Measurements from ENCODE around the gene MAPK1IP1L. TPM values are rescaled to one million over a fixed set of nuclear protein-coding genes. Genes with fewer than 3 reads are reported as not detected.
"Not testable (repeated sequence)": the region's sequence is repeated elsewhere in the genome, so short reads cannot be mapped to it uniquely, and the experiment has no call there.

MAPK1IP1L gene
- total RNA-seq: 10 to 100 TPM in 3 of 4 donors, 1 to 10 TPM in 1; 8.5 to 88.7 (median 27.9) TPM

GRCh38 chr14:55051423-55052268, at the start of gene MAPK1IP1L:
Gene MAPK1IP1L, plus strand, starts transcription at chr14:55051647. Its CDS starts 10,037 bp downstream, at chr14:55061684.
- Histone ChIP-seq H3K27ac (peak within 1 kb of the TSS; percentile 97 to 98), H3K27me3 (no peaks in the 10 kb centered on the region), H3K4me3 (peak within 1 kb of the TSS; percentile 63 to 94), H3K36me3 (no peaks in the 10 kb centered on the region), H3K9me3 (no peaks in the 10 kb centered on the region), H3K4me1 (peaks cover 0 to 6% of the 10 kb centered on the region in 2 donors)
- intact Hi-C loops (cut with DNase I; ENCODE audit: low total_unique reads): no loop called here
- peak; percentile 89 to 95 for DNase-seq
- peak; percentile 93 to 99 for TF ChIP-seq POLR2A (IDR thresholded peaks at IDR 0.05)
- peak; percentile 96 to 100 (median 100) for TF ChIP-seq CTCF (IDR thresholded peaks at IDR 0.05)

GRCh38 chr14:55005071-55005470, 46.4 kb upstream of the MAPK1IP1L start:
- Histone ChIP-seq H3K9me3 (no peaks in the 10 kb centered on the region), H3K27me3 (no peaks in the 10 kb centered on the region), H3K4me1 (no peaks in the 10 kb centered on the region), H3K4me3 (no peak overlapping the region), H3K27ac (no peak overlapping the region), H3K36me3 (no peaks in the 10 kb centered on the region)
- TF ChIP-seq POLR2A (IDR thresholded peaks at IDR 0.05) (no peak), CTCF (IDR thresholded peaks at IDR 0.05) (no peak)
- DNase-seq: no peak
- intact Hi-C loops (cut with DNase I; ENCODE audit: low total_unique reads): no loop called here

- H3K4me1 ChIP-seq: no peaks in the 10 kb centered on the region
- H3K27me3 ChIP-seq: no peaks in the 10 kb centered on the region
- H3K4me3 ChIP-seq: no peak overlapping the region
- intact Hi-C loops (cut with DNase I; ENCODE audit: low total_unique reads): no loop called here
- H3K36me3 ChIP-seq: no peaks in the 10 kb centered on the region
- TF ChIP-seq CTCF (IDR thresholded peaks at IDR 0.05) (no peak), POLR2A (IDR thresholded peaks at IDR 0.05) (no peak)
- no peak for DNase-seq
- H3K27ac ChIP-seq: no peak overlapping the region
- no peaks in the 10 kb centered on the region for H3K9me3 ChIP-seq
These were observed 36.4 kb upstream of the MAPK1IP1L start for GRCh38 chr14:55015006-55015405.

- TF ChIP-seq POLR2A (IDR thresholded peaks at IDR 0.05) (no peak), CTCF (IDR thresholded peaks at IDR 0.05) (no peak)
- Histone ChIP-seq H3K4me1 (no peaks in the 10 kb centered on the region), H3K4me3 (no peak overlapping the region), H3K9me3 (no peaks in the 10 kb centered on the region), H3K36me3 (no peaks in the 10 kb centered on the region), H3K27me3 (no peaks in the 10 kb centered on the region), H3K27ac (no peak overlapping the region)
- DNase-seq: no peak
- intact Hi-C loops (cut with DNase I; ENCODE audit: low total_unique reads): no loop called here
These were observed 31.4 kb upstream of the MAPK1IP1L start for GRCh38 chr14:55019968-55020554.

- peaks cover 3 to 13% of the 10 kb centered on the region in 2 donors for H3K4me1 ChIP-seq
- H3K9me3 ChIP-seq; H3K4me3 ChIP-seq; H3K27me3 ChIP-seq; H3K36me3 ChIP-seq; DNase-seq; H3K27ac ChIP-seq; intact Hi-C loops (cut with DNase I; ENCODE audit: low total_unique reads): not testable (repeated sequence)
These were observed 27.1 kb upstream of the MAPK1IP1L start for GRCh38 chr14:55024365-55024764.
